CD14-positive monocyte (primary cell): Measurements from ENCODE around the gene UNKL. TPM values are rescaled to one million over a fixed set of nuclear protein-coding genes. Genes with fewer than 3 reads are reported as not detected.

ENCODE experiments used
- DNase-seq, 3 donors: peaks; one replicate each; pipeline ENCODE4 v3.0.0-alpha.2; 2011 to 2022
- H2AFZ ChIP-seq: 2 replicates; pipeline ENCODE4 v1.6.0; 2012; ENCODE audit warnings: mild to moderate bottlenecking, low read depth, low read length, inconsistent platforms; ENCODE audit not compliant: insufficient read depth, poor library complexity, severe bottlenecking
- H3K27ac ChIP-seq, 2 donors: 1 replicate in 1 of 2; 2 replicates in 1 of 2; pipeline ENCODE4 v1.5.1; 2012 to 2013; ENCODE audit warnings: low read length in 2 of 2, control low read depth in 1 of 2, inconsistent platforms in 1 of 2, low read depth in 1 of 2, mild to moderate bottlenecking in 1 of 2
- H3K27me3 ChIP-seq, 2 donors: one replicate each; pipeline versions ENCODE4 v1.6.0 to v1.6.1; 2011 to 2013; ENCODE audit warnings: low read length in 2 of 2; ENCODE audit not compliant: control insufficient read depth in 2 of 2, insufficient read depth in 2 of 2
- H3K36me3 ChIP-seq, 2 donors: replicated peaks in 1 of 2; 1 replicate in 1 of 2; 2 replicates in 1 of 2; pipeline versions ENCODE4 v1.5.1 to v1.6.1; 2012 to 2013; ENCODE audit warnings: low read length in 2 of 2, control low read depth in 1 of 2, inconsistent platforms in 1 of 2, mild to moderate bottlenecking in 1 of 2; ENCODE audit not compliant: insufficient read depth in 2 of 2, control insufficient read depth in 1 of 2
- H3K4me1 ChIP-seq, 2 donors: 1 replicate in 1 of 2; 2 replicates in 1 of 2; pipeline versions ENCODE4 v1.5.1 to v1.6.1; 2012 to 2013; ENCODE audit warnings: low read length in 2 of 2, control low read depth in 1 of 2, inconsistent platforms in 1 of 2, mild to moderate bottlenecking in 1 of 2, moderate library complexity in 1 of 2; ENCODE audit not compliant: insufficient read depth in 2 of 2, control insufficient read depth in 1 of 2
- H3K4me2 ChIP-seq: replicated peaks from 2 replicates; pipeline ENCODE3; 2012; ENCODE audit warnings: low read length, moderate library complexity, mild to moderate bottlenecking; ENCODE audit not compliant: poor library complexity, severe bottlenecking; ENCODE audit errors: extremely low read depth
- H3K4me3 ChIP-seq, 3 experiments: fragments of 200-600 bp in 1 of 3; sonication (generic) in 1 of 3; replicated peaks in 1 of 3; 1 replicate in 2 of 3; 2 replicates in 1 of 3; pipeline ENCODE4 v1.5.1; 2011 to 2013; ENCODE audit warnings: low read length in 3 of 3, mild to moderate bottlenecking in 3 of 3, control low read depth in 2 of 3, low read depth in 2 of 3, inconsistent platforms in 1 of 3, moderate library complexity in 1 of 3
- H3K79me2 ChIP-seq: 2 replicates; pipeline ENCODE4 v1.6.0; 2012; ENCODE audit warnings: mild to moderate bottlenecking, control low read depth, inconsistent platforms, low read length, moderate library complexity; ENCODE audit not compliant: insufficient read depth
- H3K9ac ChIP-seq: 2 replicates; pipeline ENCODE4 v1.6.0; 2017; ENCODE audit warnings: low read length, mild to moderate bottlenecking; ENCODE audit not compliant: insufficient read depth, poor library complexity, severe bottlenecking
- H3K9me3 ChIP-seq, 2 donors: replicated peaks in 1 of 2; 1 replicate in 1 of 2; 2 replicates in 1 of 2; pipeline versions ENCODE4 v1.5.1 to v1.6.1; 2012 to 2013; ENCODE audit warnings: low read length in 2 of 2, control low read depth in 1 of 2; ENCODE audit not compliant: control insufficient read depth in 1 of 2, insufficient read depth in 1 of 2
- H4K20me1 ChIP-seq: 2 replicates; pipeline ENCODE4 v1.6.0; 2012; ENCODE audit warnings: mild to moderate bottlenecking, low read length, control low read depth, moderate library complexity; ENCODE audit not compliant: insufficient read depth
- H3K27ac Mint-ChIP-seq, 7 donors: one replicate each; pipeline ENCODE4 v1.8.0; 2020; ENCODE audit warnings: mild to moderate bottlenecking in 7 of 7, mixed read lengths in 7 of 7, moderate library complexity in 6 of 7, inconsistent platforms in 2 of 7
- H3K27me3 Mint-ChIP-seq, 3 donors: one replicate each; pipeline ENCODE4 v1.8.0; 2021 to 2022; ENCODE audit warnings: low read depth in 3 of 3, mild to moderate bottlenecking in 3 of 3, mixed read lengths in 3 of 3, moderate library complexity in 3 of 3, inconsistent platforms in 1 of 3
- H3K36me3 Mint-ChIP-seq, 2 donors: one replicate each; pipeline ENCODE4 v1.8.0; 2020; ENCODE audit warnings: mixed read lengths in 2 of 2, inconsistent platforms in 1 of 2, mild to moderate bottlenecking in 1 of 2
- H3K4me1 Mint-ChIP-seq: one replicate; pipeline ENCODE4 v1.8.0; 2020; ENCODE audit warnings: mild to moderate bottlenecking, mixed read lengths
- H3K4me3 Mint-ChIP-seq, 2 donors: one replicate each; pipeline ENCODE4 v1.8.0; 2020; ENCODE audit warnings: mild to moderate bottlenecking in 2 of 2, mixed read lengths in 2 of 2, moderate library complexity in 1 of 2
- H3K9me3 Mint-ChIP-seq, 7 donors: one replicate each; pipeline ENCODE4 v1.8.0; 2020 to 2022; ENCODE audit warnings: mixed read lengths in 7 of 7, mild to moderate bottlenecking in 6 of 7, moderate library complexity in 6 of 7, inconsistent platforms in 2 of 7
- WGBS: methylation state at CpG from one replicate; pipeline ENCODE4 v1.1.5; 2013; ENCODE audit warnings: missing lambda C conversion rate; ENCODE audit not compliant: insufficient coverage; 5-methylcytosine and 5-hydroxymethylcytosine counted together
- intact Hi-C, 2 donors: fragments of 100-400 bp; cut with micrococcal nuclease; formaldehyde crosslinking; loops; one replicate each; pipeline versions ENCODE4 v1.15.0 to v1.15.1; 2023
- polyA plus RNA-seq, 3 donors: library from polyadenylated mRNA; depleted of rRNA in 1 of 3; unstranded in 2 of 3; stranded (reverse) in 1 of 3; fragments of 300-500 nt in 2 of 3; fragments of >200 nt in 1 of 3; fragmentation: Illumina TruSeq in 2 of 3; gene quantifications; 1 replicate in 2 of 3; 2 replicates in 1 of 3; pipeline ENCODE4 v1.2.3, GENCODE V29; 2012 to 2021
- TF ChIP-seq, protein P1 (sequence below): fragments of 200-600 bp; IDR thresholded peaks from one replicate; pipeline ENCODE4 v1.8.0; 2022; ENCODE audit warnings: antibody characterized with exemption, mild to moderate bottlenecking

UNKL gene
- polyA plus RNA-seq, 3 donors, result 1.2 to 19.9 (median 2.2) TPM

DNA sequence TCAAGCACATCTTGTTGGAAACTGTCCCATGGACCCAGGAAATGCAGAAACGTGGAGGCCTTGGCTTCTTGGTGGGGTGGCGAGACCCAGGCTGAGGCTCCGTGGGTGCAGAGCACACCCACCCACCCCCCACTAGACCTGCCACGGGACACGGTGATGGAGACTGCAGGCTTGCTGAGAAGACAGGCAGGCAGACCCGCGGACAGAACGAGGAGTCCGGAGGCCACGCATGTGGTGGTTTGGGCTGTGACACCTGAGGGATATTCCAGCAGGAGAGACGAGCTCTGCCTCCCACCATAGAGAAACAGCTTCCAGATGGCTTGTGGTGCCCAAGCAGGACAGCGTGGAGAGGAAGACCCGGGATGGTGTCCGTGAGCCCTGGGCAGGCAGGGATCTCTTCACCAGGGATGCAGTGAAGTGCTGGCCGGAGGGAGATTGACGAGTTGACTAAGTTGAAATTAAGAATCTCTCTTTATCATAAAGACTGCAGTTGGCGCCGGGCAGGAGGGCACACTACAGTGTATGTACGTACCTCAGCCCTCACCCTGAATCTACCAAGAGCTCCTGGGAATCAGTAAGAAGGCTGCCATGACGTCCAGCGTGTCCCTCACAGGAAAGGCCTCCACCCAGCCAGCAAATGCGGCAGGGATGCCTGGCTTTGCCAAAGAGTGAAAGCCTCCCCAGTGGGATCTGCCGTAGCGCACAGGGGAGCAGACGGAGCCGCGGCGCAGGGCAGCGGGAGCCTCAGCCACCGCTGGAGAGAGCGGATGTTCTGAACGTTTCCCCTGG, 96.8 kb downstream of the UNKL start:
- no peak overlapping the region for H3K27ac ChIP-seq
- no peaks in the 10 kb centered on the region for H3K27me3 Mint-ChIP-seq
- peaks cover 69 to 92% of the 10 kb centered on the region in 2 donors for H3K36me3 Mint-ChIP-seq
- peaks cover 68% of the 10 kb centered on the region for H3K79me2 ChIP-seq
- peaks cover 92 to 93% of the 10 kb centered on the region in 2 donors for H3K36me3 ChIP-seq
- H3K4me1 ChIP-seq, result no peaks in the 10 kb centered on the region
- H3K9me3 Mint-ChIP-seq, result no peaks in the 10 kb centered on the region
- peak overlapping the region in 3 of 7 donors; percentile 5 to 33 (median 9) for H3K27ac Mint-ChIP-seq
- no peak overlapping the region for H3K4me3 Mint-ChIP-seq
- H3K4me3 ChIP-seq, result no peak overlapping the region
- H4K20me1 ChIP-seq, result peaks cover 100% of the 10 kb centered on the region
- H3K9me3 ChIP-seq, result no peaks in the 10 kb centered on the region
- intact Hi-C loops, result no loop called here
- H3K9ac ChIP-seq, result no peak overlapping the region
- no peak for DNase-seq
- WGBS, result 94% methylated on average over 19 of the region's 32 CpGs
- TF ChIP-seq, protein P1, sequence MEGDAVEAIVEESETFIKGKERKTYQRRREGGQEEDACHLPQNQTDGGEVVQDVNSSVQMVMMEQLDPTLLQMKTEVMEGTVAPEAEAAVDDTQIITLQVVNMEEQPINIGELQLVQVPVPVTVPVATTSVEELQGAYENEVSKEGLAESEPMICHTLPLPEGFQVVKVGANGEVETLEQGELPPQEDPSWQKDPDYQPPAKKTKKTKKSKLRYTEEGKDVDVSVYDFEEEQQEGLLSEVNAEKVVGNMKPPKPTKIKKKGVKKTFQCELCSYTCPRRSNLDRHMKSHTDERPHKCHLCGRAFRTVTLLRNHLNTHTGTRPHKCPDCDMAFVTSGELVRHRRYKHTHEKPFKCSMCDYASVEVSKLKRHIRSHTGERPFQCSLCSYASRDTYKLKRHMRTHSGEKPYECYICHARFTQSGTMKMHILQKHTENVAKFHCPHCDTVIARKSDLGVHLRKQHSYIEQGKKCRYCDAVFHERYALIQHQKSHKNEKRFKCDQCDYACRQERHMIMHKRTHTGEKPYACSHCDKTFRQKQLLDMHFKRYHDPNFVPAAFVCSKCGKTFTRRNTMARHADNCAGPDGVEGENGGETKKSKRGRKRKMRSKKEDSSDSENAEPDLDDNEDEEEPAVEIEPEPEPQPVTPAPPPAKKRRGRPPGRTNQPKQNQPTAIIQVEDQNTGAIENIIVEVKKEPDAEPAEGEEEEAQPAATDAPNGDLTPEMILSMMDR, result no peak
- H3K4me2 ChIP-seq, result no peak overlapping the region
- no peaks in the 10 kb centered on the region for H3K27me3 ChIP-seq
- peaks cover 2% of the 10 kb centered on the region for H3K4me1 Mint-ChIP-seq
- no peak overlapping the region for H2AFZ ChIP-seq

DNA sequence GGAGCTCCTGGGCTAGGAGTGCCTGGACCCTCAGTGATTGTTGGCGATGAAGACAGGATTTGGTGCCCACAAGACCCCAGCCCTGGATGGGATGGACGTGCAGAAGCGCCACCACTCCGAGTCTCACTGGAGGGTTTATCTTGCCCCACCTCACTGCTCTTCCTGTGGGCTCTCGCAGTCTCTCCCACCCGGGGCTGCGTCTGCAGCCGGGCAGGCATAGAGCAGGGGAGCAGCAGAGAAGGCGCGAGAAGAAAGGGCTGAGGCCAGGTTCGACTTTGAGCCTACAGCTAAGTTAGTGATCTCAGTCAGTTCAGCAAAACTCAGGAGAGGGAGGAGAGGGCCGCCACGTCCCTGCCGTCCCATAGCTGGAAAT, 98.5 kb downstream of the UNKL start:
- Histone ChIP-seq H3K27me3 (no peaks in the 10 kb centered on the region), H3K27ac (no peak overlapping the region), H2AFZ (no peak overlapping the region), H4K20me1 (peaks cover 100% of the 10 kb centered on the region), H3K4me2 (no peak overlapping the region), H3K79me2 (peaks cover 84% of the 10 kb centered on the region), H3K4me3 (no peak overlapping the region), H3K36me3 (peaks cover 85 to 88% of the 10 kb centered on the region in 2 donors), H3K9ac (no peak overlapping the region), H3K4me1 (peaks cover 14 to 15% of the 10 kb centered on the region in 2 donors), H3K9me3 (no peaks in the 10 kb centered on the region)
- H3K27ac Mint-ChIP-seq, result no peak overlapping the region
- H3K4me1 Mint-ChIP-seq, result peaks cover 18% of the 10 kb centered on the region
- intact Hi-C loops, result no loop called here
- H3K36me3 Mint-ChIP-seq, result peaks cover 67 to 82% of the 10 kb centered on the region in 2 donors
- no peak for DNase-seq
- no peaks in the 10 kb centered on the region for H3K27me3 Mint-ChIP-seq
- H3K9me3 Mint-ChIP-seq, result no peaks in the 10 kb centered on the region
- no peak overlapping the region for H3K4me3 Mint-ChIP-seq
- TF ChIP-seq, protein P1, result no peak
- WGBS, result 95% methylated on average over 13 of the region's 14 CpGs
